ENCODE measurements around the gene CAPN15.

DNA sequence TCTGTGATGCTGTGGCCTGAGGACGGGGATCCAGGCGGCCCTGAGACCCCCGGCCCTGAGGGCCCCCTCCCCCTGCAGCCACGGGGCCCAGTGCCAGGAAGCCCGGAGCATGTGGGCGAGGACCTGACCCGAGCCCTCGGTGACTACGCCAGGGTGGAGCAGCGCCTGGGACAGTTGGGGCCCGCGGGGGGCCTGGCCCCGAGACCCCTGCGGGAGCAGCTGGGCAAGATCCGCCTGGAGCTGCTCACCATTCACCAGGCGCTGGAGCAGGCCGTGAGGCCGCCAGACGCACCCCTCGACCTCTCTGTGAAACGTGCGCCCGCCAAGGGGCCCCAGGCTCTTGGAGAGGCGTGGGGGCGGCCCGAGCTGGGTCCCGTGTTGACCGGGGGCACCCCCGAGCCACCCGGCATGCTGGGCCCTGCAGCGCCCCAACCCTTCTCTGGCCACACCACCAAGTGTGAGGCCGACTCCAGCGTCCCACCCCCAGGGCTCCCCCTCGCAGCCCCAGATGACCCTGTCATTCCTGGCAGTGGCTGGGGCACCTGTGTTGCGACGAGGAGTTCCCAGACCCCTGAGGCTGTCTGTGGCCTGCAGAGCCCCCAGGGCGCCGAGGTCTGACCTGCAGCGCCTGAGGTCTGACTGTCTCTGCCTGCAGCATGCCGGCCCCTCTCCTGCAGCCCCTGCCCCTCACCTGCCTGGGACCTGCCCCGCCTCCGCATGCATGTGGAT is 37.3 kb downstream of the CAPN15 start:
- TF ChIP-seq, protein P1, sequence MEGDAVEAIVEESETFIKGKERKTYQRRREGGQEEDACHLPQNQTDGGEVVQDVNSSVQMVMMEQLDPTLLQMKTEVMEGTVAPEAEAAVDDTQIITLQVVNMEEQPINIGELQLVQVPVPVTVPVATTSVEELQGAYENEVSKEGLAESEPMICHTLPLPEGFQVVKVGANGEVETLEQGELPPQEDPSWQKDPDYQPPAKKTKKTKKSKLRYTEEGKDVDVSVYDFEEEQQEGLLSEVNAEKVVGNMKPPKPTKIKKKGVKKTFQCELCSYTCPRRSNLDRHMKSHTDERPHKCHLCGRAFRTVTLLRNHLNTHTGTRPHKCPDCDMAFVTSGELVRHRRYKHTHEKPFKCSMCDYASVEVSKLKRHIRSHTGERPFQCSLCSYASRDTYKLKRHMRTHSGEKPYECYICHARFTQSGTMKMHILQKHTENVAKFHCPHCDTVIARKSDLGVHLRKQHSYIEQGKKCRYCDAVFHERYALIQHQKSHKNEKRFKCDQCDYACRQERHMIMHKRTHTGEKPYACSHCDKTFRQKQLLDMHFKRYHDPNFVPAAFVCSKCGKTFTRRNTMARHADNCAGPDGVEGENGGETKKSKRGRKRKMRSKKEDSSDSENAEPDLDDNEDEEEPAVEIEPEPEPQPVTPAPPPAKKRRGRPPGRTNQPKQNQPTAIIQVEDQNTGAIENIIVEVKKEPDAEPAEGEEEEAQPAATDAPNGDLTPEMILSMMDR (IDR thresholded peaks at IDR 0.05) = no peak
- no peak for TF ChIP-seq POLR2AphosphoS5 (IDR thresholded peaks at IDR 0.05)
- TF ChIP-seq POLR2A (IDR thresholded peaks at IDR 0.05) = no peak

Measured in gastroesophageal sphincter (tissue), 3 donors.